Measurements from ENCODE around the gene MARCHF3.

The MARCHF3 gene

GRCh38 chr5:126982202-126982601, 48.2 kb downstream of the MARCHF3 start:
- no peak for DNase-seq

- DNase-seq, result no peak
Observed at GRCh38 chr5:126981701-126982100, 48.7 kb downstream of the MARCHF3 start.

- DNase-seq, result no peak
Observed at GRCh38 chr5:126981222-126981621, 49.1 kb downstream of the MARCHF3 start.

GRCh38 chr5:126978258-126978657, 52.1 kb downstream of the MARCHF3 start:
- no peak for DNase-seq

GRCh38 chr5:126976520-126977172, 53.7 kb downstream of the MARCHF3 start:
- DNase-seq, result no peak

GRCh38 chr5:126975796-126976195, 54.6 kb downstream of the MARCHF3 start:
- DNase-seq, result no peak

- DNase-seq, result no peak
Observed at GRCh38 chr5:126973193-126973592, 57.2 kb downstream of the MARCHF3 start.

GRCh38 chr5:126972062-126972895, 58.1 kb downstream of the MARCHF3 start:
- no peak for DNase-seq

- DNase-seq, result no peak
Observed at GRCh38 chr5:126971455-126972031, 58.8 kb downstream of the MARCHF3 start.

GRCh38 chr5:126970517-126971017, 59.8 kb downstream of the MARCHF3 start:
- no peak for DNase-seq

GRCh38 chr5:126969548-126969947, 60.8 kb downstream of the MARCHF3 start:
- DNase-seq, result no peak

GRCh38 chr5:126967808-126968466, 62.4 kb downstream of the MARCHF3 start:
- no peak for DNase-seq

GRCh38 chr5:126965487-126965886, 64.9 kb downstream of the MARCHF3 start:
- DNase-seq, result no peak

GRCh38 chr5:126965061-126965475, 65.3 kb downstream of the MARCHF3 start:
- no peak for DNase-seq

GRCh38 chr5:126963822-126964375, 66.5 kb downstream of the MARCHF3 start:
- no peak for DNase-seq

GRCh38 chr5:126961702-126962101, 68.7 kb downstream of the MARCHF3 start:
- DNase-seq, result no peak

- DNase-seq, result no peak
Observed at GRCh38 chr5:126961128-126961527, 69.2 kb downstream of the MARCHF3 start.

GRCh38 chr5:126959188-126959587, 71.2 kb downstream of the MARCHF3 start:
- DNase-seq, result no peak

GRCh38 chr5:126956991-126957390, 73.4 kb downstream of the MARCHF3 start:
- no peak for DNase-seq

GRCh38 chr5:126954981-126955380, 75.4 kb downstream of the MARCHF3 start:
- no peak for DNase-seq

GRCh38 chr5:126953640-126954039, 76.7 kb downstream of the MARCHF3 start:
- no peak for DNase-seq

GRCh38 chr5:126949475-126949874, 80.9 kb downstream of the MARCHF3 start:
- DNase-seq, result no peak

- DNase-seq, result no peak
Observed at GRCh38 chr5:126948453-126948852, 81.9 kb downstream of the MARCHF3 start.
